ENCODE data around the gene S100A10. TPM values are rescaled to one million over a fixed set of nuclear protein-coding genes. Genes with fewer than 3 reads are reported as not detected.

S100A10 gene
- total and polyA plus RNA-seq, 8 donors = 6.4 to 830 (median 165) TPM

- H3K4me1 ChIP-seq = peaks cover 18 to 41% (median 33%) of the 10 kb centered on the region in 4 donors
- no peak overlapping the region for H3K4me3 ChIP-seq
- TF ChIP-seq POLR2AphosphoS5 (IDR thresholded peaks at IDR 0.05) (peak in 2 of 3 donors; percentile 8 to 66), CTCF (IDR thresholded peaks at IDR 0.05) (no peak), POLR2A (IDR thresholded peaks at IDR 0.05) (no peak), EP300 (IDR thresholded peaks at IDR 0.05) (no peak)
Measured at GRCh38 chr1:151945725-151946722, 47.6 kb downstream of the S100A10 start.

GRCh38 chr1:151944857-151945575 lies 48.6 kb downstream of the S100A10 start:
- no peak overlapping the region for H3K4me3 ChIP-seq
- WGBS, 5 donors = 58 to 70% (median 61%) methylated on average over 3 of the region's 3 CpGs
- TF ChIP-seq POLR2A (IDR thresholded peaks at IDR 0.05) (no peak), EP300 (IDR thresholded peaks at IDR 0.05) (no peak), POLR2AphosphoS5 (IDR thresholded peaks at IDR 0.05) (no peak), CTCF (IDR thresholded peaks at IDR 0.05) (no peak)
- intact Hi-C loops (cut with DNase I; ENCODE audit: low total_unique reads) = no loop called here
- H3K9me3 ChIP-seq = no peaks in the 10 kb centered on the region
- H3K27ac ChIP-seq = peak overlapping the region in 4 of 5 donors; percentile 29 to 74 (median 59)
- no peak for DNase-seq
- no peaks in the 10 kb centered on the region for H3K27me3 ChIP-seq
- H3K36me3 ChIP-seq = no peaks in the 10 kb centered on the region
- peaks cover 18 to 46% (median 34%) of the 10 kb centered on the region in 4 donors for H3K4me1 ChIP-seq

More at GRCh38 chr1:151945725-151946722, 47.6 kb downstream of the S100A10 start:
- no peaks in the 10 kb centered on the region for H3K36me3 ChIP-seq
- 36 to 44% (median 41%) methylated on average over 10 of the region's 10 CpGs for WGBS, 5 donors
- intact Hi-C loops (cut with DNase I; ENCODE audit: low total_unique reads) = no loop called here
- H3K27ac ChIP-seq = peak overlapping the region in 4 of 5 donors; percentile 29 to 74 (median 59)
- peak; percentile 73 to 92 for DNase-seq
- H3K27me3 ChIP-seq = no peaks in the 10 kb centered on the region
- no peaks in the 10 kb centered on the region for H3K9me3 ChIP-seq

- Histone ChIP-seq H3K4me3 (no peak overlapping the region), H3K27ac (peak overlapping the region in 4 of 5 donors; percentile 21 to 74 (median 59)), H3K4me1 (peaks cover 18 to 46% (median 34%) of the 10 kb centered on the region in 4 donors), H3K27me3 (no peaks in the 10 kb centered on the region), H3K36me3 (no peaks in the 10 kb centered on the region), H3K9me3 (no peaks in the 10 kb centered on the region)
- TF ChIP-seq POLR2AphosphoS5 (IDR thresholded peaks at IDR 0.05) = peak in 1 of 3 donors; percentile 32
- no peak for TF ChIP-seq POLR2A (IDR thresholded peaks at IDR 0.05)
- no peak for DNase-seq
- 29 to 43% (median 38%) methylated on average over 7 of the region's 7 CpGs for WGBS, 5 donors
- intact Hi-C loops (cut with DNase I; ENCODE audit: low total_unique reads) = no loop called here
Measured at GRCh38 chr1:151944126-151944856, 49.4 kb downstream of the S100A10 start.

GRCh38 chr1:151943591-151943990 lies 50.1 kb downstream of the S100A10 start:
- WGBS, 5 donors = 92 to 96% (median 93%) methylated on average over 1 of the region's 1 CpG

More at GRCh38 chr1:151943591-151943990, 50.1 kb downstream of the S100A10 start:
- H3K36me3 ChIP-seq = no peaks in the 10 kb centered on the region
- no peaks in the 10 kb centered on the region for H3K27me3 ChIP-seq
- peak overlapping the region in 3 of 5 donors; percentile 46 to 74 (median 72) for H3K27ac ChIP-seq
- intact Hi-C loops (cut with DNase I; ENCODE audit: low total_unique reads) = no loop called here
- H3K4me3 ChIP-seq = no peak overlapping the region
- TF ChIP-seq CTCF (IDR thresholded peaks at IDR 0.05) (no peak), POLR2A (IDR thresholded peaks at IDR 0.05) (no peak), POLR2AphosphoS5 (IDR thresholded peaks at IDR 0.05) (no peak), EP300 (IDR thresholded peaks at IDR 0.05) (no peak)
- H3K4me1 ChIP-seq = peaks cover 18 to 46% (median 34%) of the 10 kb centered on the region in 4 donors
- no peaks in the 10 kb centered on the region for H3K9me3 ChIP-seq
- DNase-seq = no peak
